GM23338 (cell line): Measurements from ENCODE around the gene PYGB. TPM values are rescaled to one million over a fixed set of nuclear protein-coding genes. Genes with fewer than 3 reads are reported as not detected.

ENCODE experiments used
- ATAC-seq: fragments of 200-7000 bp; cut with Tn5 transposase; 3 replicates; pipeline ENCODE4 v1.9.1; 2020
- DNase-seq: peaks from one replicate; pipeline ENCODE4 v3.0.0-alpha.2; 2015; ENCODE audit warnings: low spot score
- H2AFZ ChIP-seq: fragments of 200-600 bp; sonication (generic); 2 replicates; pipeline ENCODE4 v1.8.0; 2016; ENCODE audit warnings: antibody characterized with exemption, mild to moderate bottlenecking, moderate library complexity
- H3F3A ChIP-seq: fragments of 200-600 bp; sonication (generic); replicated peaks from 2 replicates; pipeline ENCODE4 v1.8.0; 2017; ENCODE audit warnings: antibody characterized with exemption, mixed run types, low read depth
- H3K27ac ChIP-seq: fragments of 200-600 bp; sonication (generic); 2 replicates; pipeline ENCODE4 v1.6.1; 2016; ENCODE audit warnings: low read depth
- H3K27me3 ChIP-seq: fragments of 200-600 bp; sonication (generic); 2 replicates; pipeline ENCODE4 v1.8.0; 2016; ENCODE audit warnings: mild to moderate bottlenecking, mixed run types, moderate library complexity; ENCODE audit not compliant: insufficient read depth
- H3K36me3 ChIP-seq: fragments of 200-600 bp; sonication (generic); 2 replicates; pipeline ENCODE4 v1.8.0; 2016; ENCODE audit warnings: mild to moderate bottlenecking; ENCODE audit not compliant: insufficient read depth
- H3K4me1 ChIP-seq: fragments of 200-600 bp; sonication (generic); 2 replicates; pipeline ENCODE4 v1.8.0; 2016; ENCODE audit warnings: mild to moderate bottlenecking, moderate library complexity; ENCODE audit not compliant: insufficient read depth
- H3K4me2 ChIP-seq: fragments of 200-600 bp; sonication (generic); 2 replicates; pipeline ENCODE4 v1.7.1; 2017; ENCODE audit warnings: mixed run types
- H3K4me3 ChIP-seq: fragments of 200-600 bp; sonication (generic); 2 replicates; pipeline ENCODE4 v1.6.1; 2016; ENCODE audit warnings: mixed run types
- H3K79me2 ChIP-seq: fragments of 200-600 bp; sonication (generic); replicated peaks from 2 replicates; pipeline ENCODE4 v1.8.0; 2017; ENCODE audit warnings: mild to moderate bottlenecking; ENCODE audit not compliant: insufficient read depth
- H3K9me2 ChIP-seq: fragments of 200-600 bp; sonication (generic); 2 replicates; pipeline ENCODE4 v1.8.0; 2017; ENCODE audit not compliant: insufficient read depth
- H4K20me1 ChIP-seq: fragments of 200-600 bp; sonication (generic); replicated peaks from 2 replicates; pipeline ENCODE4 v1.8.0; 2017; ENCODE audit warnings: mild to moderate bottlenecking; ENCODE audit not compliant: insufficient read depth
- H3K27ac Mint-ChIP-seq: 2 replicates; pipeline ENCODE4 v1.8.0; 2020; ENCODE audit warnings: inconsistent platforms, mild to moderate bottlenecking, moderate library complexity, mixed read lengths
- H3K27me3 Mint-ChIP-seq: 3 replicates; pipeline ENCODE4 v1.8.0; 2022; ENCODE audit warnings: low read depth, mild to moderate bottlenecking, moderate library complexity, mixed read lengths, inconsistent platforms; ENCODE audit not compliant: insufficient read depth, poor library complexity
- H3K36me3 Mint-ChIP-seq: 3 replicates; pipeline ENCODE4 v1.8.0; 2021; ENCODE audit warnings: low read depth, mild to moderate bottlenecking, inconsistent platforms, moderate library complexity, mixed read lengths
- H3K4me1 Mint-ChIP-seq: 3 replicates; pipeline ENCODE4 v1.8.0; 2020; ENCODE audit warnings: mild to moderate bottlenecking, inconsistent platforms, mixed read lengths
- H3K4me3 Mint-ChIP-seq: 3 replicates; pipeline ENCODE4 v1.8.0; 2021; ENCODE audit warnings: moderate library complexity, mild to moderate bottlenecking, inconsistent platforms, mixed read lengths
- H3K9me3 Mint-ChIP-seq: 3 replicates; pipeline ENCODE4 v1.8.0; 2020; ENCODE audit warnings: moderate library complexity, mild to moderate bottlenecking, inconsistent platforms, mixed read lengths
- CREB1 ChIP-seq: fragments of 250-450 bp; sonication (Bioruptor Pico); IDR thresholded peaks from 2 replicates; pipeline ENCODE4 v1.5.0; 2020; ENCODE audit warnings: low read depth, mild to moderate bottlenecking, moderate library complexity
- CTCF ChIP-seq, 2 experiments: fragments of 200-600 bp in 1 of 2; sonication (generic) in 1 of 2; conservative IDR thresholded peaks; 2 replicates each; pipeline versions ENCODE4 v1.5.1 to v1.6.1; 2016 to 2017; ENCODE audit warnings: antibody characterized with exemption in 2 of 2, low read depth in 2 of 2, mild to moderate bottlenecking in 2 of 2, moderate library complexity in 1 of 2
- EZH2 ChIP-seq: fragments of 200-600 bp; sonication (generic); IDR thresholded peaks from one replicate; pipeline ENCODE4 v1.8.0; 2017; ENCODE audit warnings: antibody characterized with exemption, mild to moderate bottlenecking, low read depth; ENCODE audit not compliant: unreplicated experiment
- EZH2phosphoT487 ChIP-seq: fragments of 200-600 bp; sonication (generic); IDR thresholded peaks from one replicate; pipeline ENCODE4 v1.8.1; 2018; ENCODE audit warnings: antibody characterized with exemption; ENCODE audit not compliant: unreplicated experiment
- JUNB ChIP-seq: IDR thresholded peaks from one replicate; pipeline ENCODE4 v1.6.1; 2016; ENCODE audit warnings: antibody characterized with exemption; ENCODE audit not compliant: unreplicated experiment
- NANOG ChIP-seq: IDR thresholded peaks from 2 replicates; pipeline ENCODE4 v1.6.1; 2016; ENCODE audit warnings: antibody characterized with exemption, borderline replicate concordance
- POLR2AphosphoS5 ChIP-seq: IDR thresholded peaks from 2 replicates; pipeline ENCODE4 v1.6.1; 2016; ENCODE audit warnings: antibody characterized with exemption, low read depth
- REST ChIP-seq: IDR thresholded peaks from one replicate; pipeline ENCODE4 v1.6.1; 2018; ENCODE audit warnings: antibody characterized with exemption; ENCODE audit not compliant: unreplicated experiment
- STAT1 ChIP-seq: IDR thresholded peaks from one replicate; pipeline ENCODE4 v1.6.1; 2016; ENCODE audit warnings: antibody characterized with exemption; ENCODE audit not compliant: unreplicated experiment
- ZNF114 ChIP-seq: fragments of 250-450 bp; sonication (Bioruptor Pico); IDR thresholded peaks from 2 replicates; pipeline ENCODE4 v1.5.0; 2020; ENCODE audit warnings: mild to moderate bottlenecking, moderate library complexity
- ZNF331 ChIP-seq: fragments of 250-450 bp; sonication (Bioruptor Pico); IDR thresholded peaks from 2 replicates; pipeline ENCODE4 v1.5.0; 2020; ENCODE audit warnings: low read depth, mild to moderate bottlenecking, moderate library complexity
- ZNF462 ChIP-seq: fragments of 250-450 bp; sonication (Bioruptor Pico); IDR thresholded peaks from 2 replicates; pipeline ENCODE4 v1.5.0; 2020; ENCODE audit warnings: mild to moderate bottlenecking, moderate library complexity
- polyA plus RNA-seq: library from polyadenylated mRNA; unstranded; fragments of >200 nt; fragmentation: Nextera tagmentation; extraction: Ambion mirVana; gene quantifications from 2 replicates; pipeline ENCODE4 v1.2.1, GENCODE V29; 2016
- total RNA-seq: library from RNA; depleted of rRNA; stranded (reverse); fragments of >200 nt; shearing (Covaris generic); gene quantifications from 2 replicates; pipeline ENCODE4 v1.2.3, GENCODE V29; 2014
- TF ChIP-seq, protein P1 (sequence below): IDR thresholded peaks from 2 replicates; pipeline ENCODE4 v1.6.1; 2016; ENCODE audit warnings: antibody characterized with exemption

The PYGB gene
- total and polyA plus RNA-seq, 2 experiments from 2014 or later, result 15.6 to 64.0 TPM

DNA sequence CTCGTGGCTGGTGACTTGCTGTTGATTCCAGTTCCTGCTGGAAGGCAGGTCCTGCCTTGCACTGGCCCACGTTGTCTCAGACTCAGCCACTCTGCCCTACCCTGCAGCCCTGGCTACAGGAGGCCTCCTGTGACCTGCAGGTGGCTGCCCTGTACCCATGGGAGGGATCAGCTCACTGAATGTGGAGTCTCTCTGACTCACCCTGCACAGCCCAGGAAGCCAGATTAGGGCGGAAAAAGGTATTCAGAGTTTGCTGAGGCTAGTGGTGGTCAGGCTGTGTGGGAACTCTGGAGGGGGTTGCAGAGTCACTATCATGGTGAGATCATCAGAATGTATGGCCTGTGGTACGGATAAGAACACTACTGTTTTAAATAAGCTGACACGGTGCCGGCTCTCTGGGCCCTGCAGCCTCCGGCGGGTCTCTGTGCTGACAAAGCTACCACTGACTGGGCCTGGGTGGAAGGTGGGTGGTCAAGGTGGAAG lies 24.7 kb upstream of the PYGB start:
- Histone ChIP-seq H3K79me2 (no peaks in the 10 kb centered on the region), H2AFZ (no peak overlapping the region), H3K9me2 (no peaks in the 10 kb centered on the region), H3F3A (no peaks in the 10 kb centered on the region), H4K20me1 (no peaks in the 10 kb centered on the region), H3K4me3 (no peak overlapping the region), H3K27me3 (no peaks in the 10 kb centered on the region), H3K27ac (no peak overlapping the region), H3K4me1 (no peaks in the 10 kb centered on the region), H3K4me2 (no peak overlapping the region), H3K36me3 (no peaks in the 10 kb centered on the region)
- H3K36me3 Mint-ChIP-seq, result no peaks in the 10 kb centered on the region; the same call in 1 of the 3 replicates
- no peak overlapping the region for H3K4me3 Mint-ChIP-seq
- peaks cover 4% of the 10 kb centered on the region for H3K27me3 Mint-ChIP-seq
- H3K27ac Mint-ChIP-seq, result peak overlapping the region; percentile 90
- ATAC-seq, result peak; percentile 79
- H3K4me1 Mint-ChIP-seq, result peaks cover 7% of the 10 kb centered on the region
- TF ChIP-seq POLR2AphosphoS5 (no peak), EZH2phosphoT487 (no peak), JUNB (no peak), CTCF (conservative IDR thresholded peaks at IDR 0.05; ENCODE audit: low read depth in 2 of 2) (no peak), ZNF114 (CRISPR knock-in tag) (no peak), CREB1 (CRISPR knock-in tag) (no peak), ZNF462 (no peak), NANOG (no peak), EZH2 (no peak), STAT1 (no peak), REST (no peak), ZNF331 (no peak)
- TF ChIP-seq, protein P1, sequence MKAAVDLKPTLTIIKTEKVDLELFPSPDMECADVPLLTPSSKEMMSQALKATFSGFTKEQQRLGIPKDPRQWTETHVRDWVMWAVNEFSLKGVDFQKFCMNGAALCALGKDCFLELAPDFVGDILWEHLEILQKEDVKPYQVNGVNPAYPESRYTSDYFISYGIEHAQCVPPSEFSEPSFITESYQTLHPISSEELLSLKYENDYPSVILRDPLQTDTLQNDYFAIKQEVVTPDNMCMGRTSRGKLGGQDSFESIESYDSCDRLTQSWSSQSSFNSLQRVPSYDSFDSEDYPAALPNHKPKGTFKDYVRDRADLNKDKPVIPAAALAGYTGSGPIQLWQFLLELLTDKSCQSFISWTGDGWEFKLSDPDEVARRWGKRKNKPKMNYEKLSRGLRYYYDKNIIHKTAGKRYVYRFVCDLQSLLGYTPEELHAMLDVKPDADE, result no peak
- DNase-seq, result peak; percentile 33
- H3K9me3 Mint-ChIP-seq, result no peaks in the 10 kb centered on the region
